NK-92 treated with Interleukin-12 subunit alpha and Interleukin-12 subunit beta, amount 100 ng/mL, for 24 hours (cell line): ENCODE data around the gene BDKRB2.
"Not testable (repeated sequence)": the region's sequence is repeated elsewhere in the genome, so short reads cannot be mapped to it uniquely, and the experiment has no call there.

Source experiments
- DNase-seq: peaks from one replicate; lab custom pipeline; 2025; lab: John Stamatoyannopoulos, UW

BDKRB2 gene

GRCh38 chr14:96225213-96225612 lies 20.6 kb downstream of the BDKRB2 start:
- no peak for DNase-seq

GRCh38 chr14:96225745-96226151 lies 21.1 kb downstream of the BDKRB2 start:
- no peak for DNase-seq

- DNase-seq = no peak
These were observed 22.8 kb downstream of the BDKRB2 start for GRCh38 chr14:96227428-96227827.

GRCh38 chr14:96229315-96229714 lies 24.7 kb downstream of the BDKRB2 start:
- DNase-seq = no peak

GRCh38 chr14:96231056-96231455 lies 26.4 kb downstream of the BDKRB2 start:
- no peak for DNase-seq

- DNase-seq = no peak
These were observed 27.0 kb downstream of the BDKRB2 start for GRCh38 chr14:96231526-96232130.

GRCh38 chr14:96232506-96232905 lies 27.9 kb downstream of the BDKRB2 start:
- no peak for DNase-seq

GRCh38 chr14:96233661-96234060 lies 29.0 kb downstream of the BDKRB2 start:
- no peak for DNase-seq

- DNase-seq = no peak
These were observed 30.8 kb downstream of the BDKRB2 start for GRCh38 chr14:96235426-96235825.

GRCh38 chr14:96237641-96238040 lies 33.0 kb downstream of the BDKRB2 start:
- DNase-seq = no peak

- no peak for DNase-seq
These were observed 34.1 kb downstream of the BDKRB2 start for GRCh38 chr14:96238676-96239265.

GRCh38 chr14:96239711-96240141 lies 35.1 kb downstream of the BDKRB2 start:
- no peak for DNase-seq

- no peak for DNase-seq
These were observed 36.0 kb downstream of the BDKRB2 start for GRCh38 chr14:96240641-96241040.

- no peak for DNase-seq
These were observed 37.5 kb downstream of the BDKRB2 start for GRCh38 chr14:96242126-96242525.

- DNase-seq = no peak
These were observed 39.1 kb downstream of the BDKRB2 start for GRCh38 chr14:96243785-96244184.

- DNase-seq = not testable (repeated sequence)
These were observed 40.4 kb downstream of the BDKRB2 start for GRCh38 chr14:96245074-96245473.

GRCh38 chr14:96245710-96246538 lies 41.3 kb downstream of the BDKRB2 start:
- no peak for DNase-seq

GRCh38 chr14:96246539-96246847 lies 41.9 kb downstream of the BDKRB2 start:
- no peak for DNase-seq

GRCh38 chr14:96247031-96247430 lies 42.4 kb downstream of the BDKRB2 start:
- no peak for DNase-seq

GRCh38 chr14:96249029-96249428 lies 44.4 kb downstream of the BDKRB2 start:
- DNase-seq = no peak

GRCh38 chr14:96250485-96250884 lies 45.8 kb downstream of the BDKRB2 start:
- DNase-seq = no peak

- DNase-seq = no peak
These were observed 47.1 kb downstream of the BDKRB2 start for GRCh38 chr14:96251656-96252155.

- DNase-seq = no peak
These were observed 47.8 kb downstream of the BDKRB2 start for GRCh38 chr14:96252323-96252998.
